OCI-LY1 (cell line): ENCODE results near the gene CYP11A1.
"Not testable (repeated sequence)": the region's sequence is repeated elsewhere in the genome, so short reads cannot be mapped to it uniquely, and the experiment has no call there.

Experiments used
- CTCF ChIP-seq: fragments of 200-600 bp; sonication (generic), shearing (Covaris generic); IDR thresholded peaks from 2 replicates; pipeline ENCODE4 v1.5.1; 2017; ENCODE audit warnings: mild to moderate bottlenecking, antibody characterized with exemption, low read length, moderate library complexity, mixed read lengths
- EZH2 ChIP-seq: fragments of 200-600 bp; sonication (generic), shearing (Covaris generic); IDR thresholded peaks from 2 replicates; pipeline ENCODE4 v1.8.0; 2017; ENCODE audit warnings: borderline replicate concordance, mixed run types, mild to moderate bottlenecking, antibody characterized with exemption, low read length, moderate library complexity, mixed read lengths

GRCh38 chr15:74353992-74354391, 13.5 kb downstream of the CYP11A1 start:
- TF ChIP-seq CTCF, EZH2: not testable (repeated sequence)
